ENCODE data around the gene ZNF367.

DNA sequence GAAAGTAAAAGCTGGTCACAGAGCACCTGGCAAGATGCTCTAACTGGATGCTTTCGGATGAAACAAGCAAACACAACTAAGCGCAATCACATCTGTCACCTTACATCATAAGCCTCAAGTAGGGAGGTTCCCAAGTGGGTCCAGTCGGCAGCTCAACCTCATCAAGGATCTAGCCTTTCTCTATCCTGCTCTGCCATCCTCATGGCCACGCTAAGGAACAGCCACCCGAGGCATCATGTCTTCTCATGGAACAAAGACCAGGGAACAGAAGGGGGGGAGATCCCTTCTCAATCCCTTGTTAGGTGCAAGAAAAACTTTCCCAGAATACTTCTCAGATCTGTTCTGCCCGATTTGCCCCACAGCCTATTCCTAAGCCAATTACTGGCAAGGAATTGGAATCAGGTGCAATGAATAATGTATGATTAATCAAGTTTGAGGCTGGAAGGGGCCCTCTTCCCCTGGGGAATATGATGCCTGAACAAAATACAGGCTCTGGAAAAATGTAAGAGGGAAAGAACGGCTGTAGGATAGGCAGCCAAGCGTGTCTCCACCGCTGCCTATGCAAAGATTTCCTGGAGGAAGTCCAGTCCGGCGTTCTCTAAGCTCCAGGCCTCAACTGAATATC is 30.5 kb upstream of the ZNF367 start:
- TF ChIP-seq CREB1 (CRISPR knock-in tag; IDR thresholded peaks at IDR 0.05; ENCODE audit: low read depth), result no peak
- TF ChIP-seq, protein P1, sequence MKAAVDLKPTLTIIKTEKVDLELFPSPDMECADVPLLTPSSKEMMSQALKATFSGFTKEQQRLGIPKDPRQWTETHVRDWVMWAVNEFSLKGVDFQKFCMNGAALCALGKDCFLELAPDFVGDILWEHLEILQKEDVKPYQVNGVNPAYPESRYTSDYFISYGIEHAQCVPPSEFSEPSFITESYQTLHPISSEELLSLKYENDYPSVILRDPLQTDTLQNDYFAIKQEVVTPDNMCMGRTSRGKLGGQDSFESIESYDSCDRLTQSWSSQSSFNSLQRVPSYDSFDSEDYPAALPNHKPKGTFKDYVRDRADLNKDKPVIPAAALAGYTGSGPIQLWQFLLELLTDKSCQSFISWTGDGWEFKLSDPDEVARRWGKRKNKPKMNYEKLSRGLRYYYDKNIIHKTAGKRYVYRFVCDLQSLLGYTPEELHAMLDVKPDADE (IDR thresholded peaks at IDR 0.05), result no peak
- TF ChIP-seq, protein P2, sequence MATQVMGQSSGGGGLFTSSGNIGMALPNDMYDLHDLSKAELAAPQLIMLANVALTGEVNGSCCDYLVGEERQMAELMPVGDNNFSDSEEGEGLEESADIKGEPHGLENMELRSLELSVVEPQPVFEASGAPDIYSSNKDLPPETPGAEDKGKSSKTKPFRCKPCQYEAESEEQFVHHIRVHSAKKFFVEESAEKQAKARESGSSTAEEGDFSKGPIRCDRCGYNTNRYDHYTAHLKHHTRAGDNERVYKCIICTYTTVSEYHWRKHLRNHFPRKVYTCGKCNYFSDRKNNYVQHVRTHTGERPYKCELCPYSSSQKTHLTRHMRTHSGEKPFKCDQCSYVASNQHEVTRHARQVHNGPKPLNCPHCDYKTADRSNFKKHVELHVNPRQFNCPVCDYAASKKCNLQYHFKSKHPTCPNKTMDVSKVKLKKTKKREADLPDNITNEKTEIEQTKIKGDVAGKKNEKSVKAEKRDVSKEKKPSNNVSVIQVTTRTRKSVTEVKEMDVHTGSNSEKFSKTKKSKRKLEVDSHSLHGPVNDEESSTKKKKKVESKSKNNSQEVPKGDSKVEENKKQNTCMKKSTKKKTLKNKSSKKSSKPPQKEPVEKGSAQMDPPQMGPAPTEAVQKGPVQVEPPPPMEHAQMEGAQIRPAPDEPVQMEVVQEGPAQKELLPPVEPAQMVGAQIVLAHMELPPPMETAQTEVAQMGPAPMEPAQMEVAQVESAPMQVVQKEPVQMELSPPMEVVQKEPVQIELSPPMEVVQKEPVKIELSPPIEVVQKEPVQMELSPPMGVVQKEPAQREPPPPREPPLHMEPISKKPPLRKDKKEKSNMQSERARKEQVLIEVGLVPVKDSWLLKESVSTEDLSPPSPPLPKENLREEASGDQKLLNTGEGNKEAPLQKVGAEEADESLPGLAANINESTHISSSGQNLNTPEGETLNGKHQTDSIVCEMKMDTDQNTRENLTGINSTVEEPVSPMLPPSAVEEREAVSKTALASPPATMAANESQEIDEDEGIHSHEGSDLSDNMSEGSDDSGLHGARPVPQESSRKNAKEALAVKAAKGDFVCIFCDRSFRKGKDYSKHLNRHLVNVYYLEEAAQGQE (IDR thresholded peaks at IDR 0.05; ENCODE audit: unreplicated experiment), result no peak
- TF ChIP-seq, protein P3, sequence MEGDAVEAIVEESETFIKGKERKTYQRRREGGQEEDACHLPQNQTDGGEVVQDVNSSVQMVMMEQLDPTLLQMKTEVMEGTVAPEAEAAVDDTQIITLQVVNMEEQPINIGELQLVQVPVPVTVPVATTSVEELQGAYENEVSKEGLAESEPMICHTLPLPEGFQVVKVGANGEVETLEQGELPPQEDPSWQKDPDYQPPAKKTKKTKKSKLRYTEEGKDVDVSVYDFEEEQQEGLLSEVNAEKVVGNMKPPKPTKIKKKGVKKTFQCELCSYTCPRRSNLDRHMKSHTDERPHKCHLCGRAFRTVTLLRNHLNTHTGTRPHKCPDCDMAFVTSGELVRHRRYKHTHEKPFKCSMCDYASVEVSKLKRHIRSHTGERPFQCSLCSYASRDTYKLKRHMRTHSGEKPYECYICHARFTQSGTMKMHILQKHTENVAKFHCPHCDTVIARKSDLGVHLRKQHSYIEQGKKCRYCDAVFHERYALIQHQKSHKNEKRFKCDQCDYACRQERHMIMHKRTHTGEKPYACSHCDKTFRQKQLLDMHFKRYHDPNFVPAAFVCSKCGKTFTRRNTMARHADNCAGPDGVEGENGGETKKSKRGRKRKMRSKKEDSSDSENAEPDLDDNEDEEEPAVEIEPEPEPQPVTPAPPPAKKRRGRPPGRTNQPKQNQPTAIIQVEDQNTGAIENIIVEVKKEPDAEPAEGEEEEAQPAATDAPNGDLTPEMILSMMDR (conservative IDR thresholded peaks at IDR 0.05; ENCODE audit: low read depth in 2 of 2), result no peak
